H1 (cell line): ENCODE measurements around the gene MAPRE3. TPM values are rescaled to one million over a fixed set of nuclear protein-coding genes. Genes with fewer than 3 reads are reported as not detected.

Source experiments
- CTCF ChIA-PET: fragments of 300-600 bp; sonication (Branson Sonifier 250); formaldehyde crosslinking; loops from one replicate; lab custom pipeline; 2021; ENCODE audit not compliant: partially characterized antibody; lab: Charles Lee
- POLR2A ChIA-PET: fragments of 300-600 bp; sonication (Branson Sonifier 250); formaldehyde crosslinking; loops from one replicate; lab custom pipeline; 2021; ENCODE audit warnings: inconsistent platforms; ENCODE audit not compliant: partially characterized antibody; lab: Charles Lee
- DNase-seq, 2 experiments: peaks; one replicate each; pipeline versions ENCODE4 v3.0.0 to v3.0.0-alpha.2; 2010 to 2022; ENCODE audit warnings: low spot score in 2 of 2, low read depth in 1 of 2, mixed read lengths in 1 of 2
- FAIRE-seq: peaks from 2 replicates; lab custom pipeline; 2011; peaks lifted over from hg19 to GRCh38; lab: Jason Lieb, UNC
- H2AFZ ChIP-seq: 2 replicates; pipeline ENCODE4 v1.8.1; 2012; ENCODE audit warnings: low read length, inconsistent platforms
- H2AK5ac ChIP-seq: 2 replicates; pipeline ENCODE4 v1.6.1; 2013; ENCODE audit warnings: low read depth, low read length
- H2BK120ac ChIP-seq: replicated peaks from 2 replicates; pipeline ENCODE3; 2013; ENCODE audit warnings: low read depth, low read length, inconsistent platforms
- H2BK12ac ChIP-seq: 2 replicates; pipeline ENCODE4 v1.6.1; 2013; ENCODE audit warnings: low read depth, low read length
- H2BK15ac ChIP-seq: 2 replicates; pipeline ENCODE4 v1.6.1; 2013; ENCODE audit warnings: low read length
- H2BK20ac ChIP-seq: 2 replicates; pipeline ENCODE4 v1.6.1; 2013; ENCODE audit warnings: low read length
- H2BK5ac ChIP-seq: 2 replicates; pipeline ENCODE4 v1.6.1; 2013; ENCODE audit warnings: low read depth, low read length
- H3K14ac ChIP-seq: 2 replicates; pipeline ENCODE4 v1.6.1; 2013; ENCODE audit warnings: inconsistent platforms; ENCODE audit not compliant: insufficient read length
- H3K18ac ChIP-seq: 2 replicates; pipeline ENCODE4 v1.6.1; 2013; ENCODE audit warnings: low read length; ENCODE audit errors: extremely low read depth
- H3K23ac ChIP-seq: 2 replicates; pipeline ENCODE4 v1.6.1; 2013; ENCODE audit warnings: inconsistent platforms; ENCODE audit not compliant: insufficient read length
- H3K23me2 ChIP-seq: 2 replicates; pipeline ENCODE4 v1.6.1; 2013; ENCODE audit warnings: low read depth, low read length
- H3K27ac ChIP-seq: 2 replicates; pipeline ENCODE4 v1.6.1; 2011; ENCODE audit warnings: low read depth, low read length, inconsistent platforms
- H3K27me3 ChIP-seq, 4 experiments: replicated peaks in 1 of 4; 1 replicate in 1 of 4; 2 replicates in 3 of 4; pipeline versions ENCODE4 v1.6.1 to v1.8.1; 2011 to 2013; ENCODE audit warnings: low read length in 3 of 4, mild to moderate bottlenecking in 3 of 4, inconsistent platforms in 2 of 4, mixed read lengths in 2 of 4, moderate library complexity in 1 of 4; ENCODE audit not compliant: control insufficient read depth in 3 of 4, insufficient read depth in 3 of 4; ENCODE audit errors: extremely low read depth in 1 of 4
- H3K36me3 ChIP-seq, 4 experiments: 2 replicates each; pipeline versions ENCODE4 v1.6.1 to v1.8.1; 2011 to 2013; ENCODE audit warnings: mild to moderate bottlenecking in 4 of 4, low read length in 3 of 4, moderate library complexity in 2 of 4, control low read depth in 1 of 4, inconsistent platforms in 1 of 4; ENCODE audit not compliant: insufficient read depth in 4 of 4, control insufficient read depth in 2 of 4
- H3K4ac ChIP-seq: replicated peaks from 2 replicates; pipeline ENCODE3; 2013; ENCODE audit warnings: low read length, low read depth, mixed read lengths, inconsistent platforms; ENCODE audit not compliant: insufficient read length
- H3K4me1 ChIP-seq, 4 experiments: replicated peaks in 1 of 4; 1 replicate in 1 of 4; 2 replicates in 3 of 4; pipeline versions ENCODE4 v1.6.1 to v1.8.1; 2011 to 2013; ENCODE audit warnings: low read length in 3 of 4, inconsistent platforms in 2 of 4, mixed read lengths in 1 of 4; ENCODE audit not compliant: insufficient read depth in 4 of 4, control insufficient read depth in 3 of 4
- H3K4me2 ChIP-seq, 2 experiments: 2 replicates each; pipeline versions ENCODE4 v1.6.1 to v1.8.1; 2011 to 2013; ENCODE audit warnings: low read depth in 2 of 2, low read length in 2 of 2, control low read depth in 1 of 2, inconsistent platforms in 1 of 2, mild to moderate bottlenecking in 1 of 2; ENCODE audit not compliant: insufficient read depth in 1 of 2
- H3K4me3 ChIP-seq, 4 experiments: fragments of 200-600, 300-600 bp in 1 of 4; sonication (generic), shearing (Covaris generic), sonication (Bioruptor Twin) in 1 of 4; 2 replicates each; pipeline versions ENCODE4 v1.5.1 to v1.8.1; 2011 to 2016; ENCODE audit warnings: low read length in 4 of 4, low read depth in 3 of 4, control low read depth in 2 of 4, inconsistent platforms in 2 of 4, mild to moderate bottlenecking in 2 of 4, mixed read lengths in 1 of 4, moderate library complexity in 1 of 4; ENCODE audit not compliant: insufficient read depth in 2 of 4; ENCODE audit errors: extremely low read depth in 1 of 4
- H3K56ac ChIP-seq: replicated peaks from 2 replicates; pipeline ENCODE3; 2013; ENCODE audit warnings: low read depth, mild to moderate bottlenecking, mixed read lengths, low read length, inconsistent platforms; ENCODE audit not compliant: insufficient read length
- H3K79me1 ChIP-seq: 2 replicates; pipeline ENCODE4 v1.6.1; 2013; ENCODE audit warnings: low read depth, low read length, control low read depth
- H3K79me2 ChIP-seq, 2 experiments: 2 replicates each; pipeline versions ENCODE4 v1.6.1 to v1.8.1; 2012 to 2013; ENCODE audit warnings: low read length in 2 of 2, mild to moderate bottlenecking in 2 of 2, inconsistent platforms in 1 of 2; ENCODE audit not compliant: insufficient read depth in 2 of 2, control insufficient read depth in 1 of 2
- H3K9ac ChIP-seq, 4 experiments: replicated peaks in 1 of 4; 1 replicate in 1 of 4; 2 replicates in 3 of 4; pipeline versions ENCODE4 v1.6.1 to v1.8.1; 2011 to 2013; ENCODE audit warnings: low read depth in 3 of 4, low read length in 3 of 4, control low read depth in 2 of 4, mild to moderate bottlenecking in 2 of 4, moderate library complexity in 2 of 4, inconsistent platforms in 1 of 4; ENCODE audit errors: extremely low read depth in 1 of 4
- H3K9me3 ChIP-seq, 2 experiments: 2 replicates each; pipeline versions ENCODE4 v1.6.1 to v1.8.1; 2012 to 2013; ENCODE audit warnings: mild to moderate bottlenecking in 2 of 2, moderate library complexity in 2 of 2, control low read depth in 1 of 2, inconsistent platforms in 1 of 2, low read depth in 1 of 2, low read length in 1 of 2, mixed read lengths in 1 of 2; ENCODE audit not compliant: insufficient read depth in 2 of 2
- H4K20me1 ChIP-seq, 2 experiments: replicated peaks in 1 of 2; 2 replicates each; pipeline versions ENCODE3 to v1.8.1; 2011 to 2013; ENCODE audit warnings: inconsistent platforms in 2 of 2, low read length in 2 of 2, mild to moderate bottlenecking in 1 of 2; ENCODE audit not compliant: insufficient read depth in 2 of 2, control insufficient read depth in 1 of 2
- H4K5ac ChIP-seq: 2 replicates; pipeline ENCODE4 v1.6.1; 2013; ENCODE audit warnings: low read length, low read depth, mixed read lengths, inconsistent platforms; ENCODE audit not compliant: insufficient read length
- H4K8ac ChIP-seq: 2 replicates; pipeline ENCODE4 v1.8.0; 2013; ENCODE audit warnings: mild to moderate bottlenecking, moderate library complexity, low read length, inconsistent platforms; ENCODE audit not compliant: insufficient read depth; ENCODE audit errors: extremely low read depth
- H4K91ac ChIP-seq: replicated peaks from 2 replicates; pipeline ENCODE3; 2013; ENCODE audit warnings: low read length, mixed read lengths, inconsistent platforms; ENCODE audit not compliant: insufficient read length
- BACH1 ChIP-seq: IDR thresholded peaks from 2 replicates; pipeline ENCODE4 v1.6.1; 2012; ENCODE audit warnings: low read length, improper control_type of control experiment
- BRCA1 ChIP-seq: IDR thresholded peaks from 2 replicates; pipeline ENCODE4 v1.6.1; 2012; ENCODE audit warnings: low read depth, low read length, improper control_type of control experiment
- EGR1 ChIP-seq: IDR thresholded peaks from 2 replicates; pipeline ENCODE4 v1.6.1; 2011; ENCODE audit warnings: low read depth, low read length, borderline replicate concordance
- FOSL1 ChIP-seq: IDR thresholded peaks from 2 replicates; pipeline ENCODE4 v1.6.1; 2011; ENCODE audit warnings: mild to moderate bottlenecking, low read depth, low read length, moderate library complexity; ENCODE audit not compliant: insufficient read depth
- JUND ChIP-seq: IDR thresholded peaks from 2 replicates; pipeline ENCODE4 v1.6.1; 2011; ENCODE audit warnings: mild to moderate bottlenecking, improper control_type of control experiment, low read length
- PHF8 ChIP-seq: fragments of 200-600 bp; sonication (generic); conservative IDR thresholded peaks from 2 replicates; pipeline ENCODE4 v1.7.1; 2012; ENCODE audit warnings: low read depth, mild to moderate bottlenecking, inconsistent platforms, low read length, moderate library complexity
- RAD21 ChIP-seq, 2 experiments: IDR thresholded peaks in 1 of 2; conservative IDR thresholded peaks in 1 of 2; 2 replicates each; pipeline ENCODE4 v1.6.1; 2011; ENCODE audit warnings: low read depth in 2 of 2, low read length in 2 of 2, improper control_type of control experiment in 1 of 2, inconsistent platforms in 1 of 2, mild to moderate bottlenecking in 1 of 2, moderate library complexity in 1 of 2
- RXRA ChIP-seq: IDR thresholded peaks from 2 replicates; pipeline ENCODE4 v1.6.1; 2011; ENCODE audit warnings: low read depth, mild to moderate bottlenecking, low read length, moderate library complexity; ENCODE audit not compliant: insufficient read depth
- SAP30 ChIP-seq: fragments of 300-600 bp; sonication (generic); IDR thresholded peaks from 2 replicates; pipeline ENCODE4 v1.7.1; 2012; ENCODE audit warnings: low read length, moderate library complexity, mild to moderate bottlenecking, inconsistent platforms; ENCODE audit not compliant: insufficient read depth, insufficient replicate concordance
- SIRT6 ChIP-seq: IDR thresholded peaks from one replicate; pipeline ENCODE4 v1.7.1; 2012; ENCODE audit warnings: low read length, inconsistent platforms
- SP1 ChIP-seq: IDR thresholded peaks from 2 replicates; pipeline ENCODE4 v1.6.1; 2011; ENCODE audit warnings: low read depth, low read length
- TAF7 ChIP-seq: optimal IDR thresholded peaks from 2 replicates; pipeline ENCODE3; 2011; ENCODE audit warnings: low read depth, mild to moderate bottlenecking, inconsistent platforms, low read length, moderate library complexity, borderline replicate concordance
- WGBS, 2 experiments: shearing (Covaris generic) in 1 of 2; methylation state at CpG; one replicate each; pipeline versions ENCODE4 v1.1.6 to v1.1.7; 2013 to 2015; ENCODE audit warnings: low lambda C conversion rate in 2 of 2, mixed read lengths in 2 of 2, inconsistent platforms in 1 of 2, low coverage in 1 of 2, missing lambda C conversion rate in 1 of 2; ENCODE audit not compliant: insufficient replicate concordance in 2 of 2, insufficient coverage in 1 of 2, insufficient read length in 1 of 2; ENCODE audit errors: extremely low coverage in 1 of 2, missing lambda C conversion rate in 1 of 2; 5-methylcytosine and 5-hydroxymethylcytosine counted together
- polyA plus RNA-seq, 7 experiments: library from polyadenylated mRNA; depleted of rRNA in 3 of 7; stranded (reverse) in 5 of 7; unstranded in 2 of 7; fragments of >200 nt in 5 of 7; fragments of 200-250 nt in 2 of 7; gene quantifications; 1 replicate in 5 of 7; 2 replicates in 1 of 7; 4 replicates in 1 of 7; pipeline versions ENCODE4 v1.2.1 to v1.2.3, GENCODE V29; 2011 to 2013; ENCODE audit warnings: missing spikeins in 2 of 7, mixed read lengths in 2 of 7
- total RNA-seq: library from RNA; stranded (reverse); fragmentation: NEBNext Ultra II Directional; extraction: Animal tissue kit (Norgen Biotek cat#: 25700); gene quantifications from 2 replicates; pipeline ENCODE4 v1.2.1, GENCODE V29; 2021
- TF ChIP-seq, protein P1 (sequence below): IDR thresholded peaks from 2 replicates; pipeline ENCODE4 v1.6.1; 2012; ENCODE audit warnings: inconsistent platforms

Gene MAPRE3
- total and polyA plus RNA-seq, 2 of the 8 experiments (the other 6 are each of a cell fraction or from before 2014, with no cell fraction given): 4.9 to 6.6 TPM

DNA sequence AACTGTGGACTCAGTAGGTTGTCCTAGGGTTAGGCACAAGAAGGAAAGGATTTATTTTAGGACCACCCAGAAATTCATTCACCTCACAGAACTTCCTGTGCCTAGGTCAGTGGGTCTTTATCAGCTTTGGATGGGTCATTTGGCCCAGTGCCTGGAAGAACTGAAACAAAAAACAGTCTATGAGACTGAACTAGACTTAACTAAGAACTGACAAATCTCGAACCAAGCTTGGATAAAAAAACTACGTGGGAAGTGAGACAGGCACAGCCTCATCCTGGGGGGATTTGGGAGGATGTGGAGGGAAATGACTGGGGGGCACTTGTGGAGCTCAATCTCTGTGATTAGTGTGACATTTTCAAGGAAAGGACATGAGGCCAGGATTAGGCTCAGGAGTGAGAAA is 103.3 kb downstream of the MAPRE3 start:
- Histone ChIP-seq H3K79me2 (peaks cover 0 to 12% of the 10 kb centered on the region in 2 experiments; a peak in 3 of 4 replicates), H3K4me2 (no peak overlapping the region; a peak in 1 of 4 replicates), H3K14ac (no peak overlapping the region), H3K18ac (no peak overlapping the region), H2BK15ac (no peak overlapping the region), H2BK5ac (no peak overlapping the region), H3K27ac (no peak overlapping the region), H2AFZ (no peak overlapping the region), H3K9ac (no peak overlapping the region), H3K4me3 (no peak overlapping the region), H2BK12ac (no peak overlapping the region), H3K4me1 (peaks cover 0 to 15% (median 6%) of the 10 kb centered on the region in 4 experiments; a peak in 6 of 7 replicates), H4K20me1 (peaks cover 0 to 3% of the 10 kb centered on the region in 2 experiments), H3K36me3 (peaks cover 6 to 12% (median 7%) of the 10 kb centered on the region in 4 experiments; a peak in 6 of 8 replicates), H4K8ac (no peak overlapping the region), H3K79me1 (peaks cover 9% of the 10 kb centered on the region; the same call in 1 of the 2 replicates), H3K56ac (no peak overlapping the region), H3K23ac (no peak overlapping the region), H2AK5ac (no peak overlapping the region), H4K91ac (no peak overlapping the region), H3K27me3 (0 out of 7 replicates have a peak, but pooled peaks cover 0 to 3% (median 0%) of the 10 kb centered on the region in 4 experiments), H4K5ac (no peak overlapping the region), H3K9me3 (no peaks in the 10 kb centered on the region), H2BK20ac (no peak overlapping the region), H3K4ac (no peak overlapping the region), H3K23me2 (peaks cover 14% of the 10 kb centered on the region; the same call in 1 of the 2 replicates), H2BK120ac (no peak overlapping the region)
- POLR2A ChIA-PET: interaction anchor here (0.6 to 18.5 kb wide), 3 partner anchors 9 to 35 kb away, joined by 5 to 441 read pairs (median 63); partner anchors contain the start of gene AGBL5
- WGBS, 2 experiments: 85% methylated on average over 2 of the region's 2 CpGs; no CpG with 5 or more reads in 1 of the 2 experiments
- FAIRE-seq (no peak), DNase-seq (no peak)
- CTCF ChIA-PET: interaction anchor here (0.6 to 2.4 kb wide), 12 partner anchors 9 to 813 kb away, joined by 3 to 9 read pairs (median 3); partner anchors contain the start of genes ABHD1 and KHK
- no peak for TF ChIP-seq RAD21 (IDR thresholded peaks at IDR 0.05 in 1 of 2, conservative IDR thresholded peaks at IDR 0.05 in 1 of 2; ENCODE audit: low read depth in 2 of 2, low read length in 2 of 2)
- no peak for TF ChIP-seq SP1
- TF ChIP-seq JUND: no peak
- no peak for TF ChIP-seq RXRA
- no peak for TF ChIP-seq PHF8
- no peak for TF ChIP-seq SIRT6
- no peak for TF ChIP-seq TAF7
- TF ChIP-seq, protein P1, sequence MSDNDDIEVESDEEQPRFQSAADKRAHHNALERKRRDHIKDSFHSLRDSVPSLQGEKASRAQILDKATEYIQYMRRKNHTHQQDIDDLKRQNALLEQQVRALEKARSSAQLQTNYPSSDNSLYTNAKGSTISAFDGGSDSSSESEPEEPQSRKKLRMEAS: no peak
- TF ChIP-seq BRCA1: no peak
- no peak for TF ChIP-seq FOSL1
- TF ChIP-seq EGR1: no peak
- no peak for TF ChIP-seq BACH1
- TF ChIP-seq SAP30: no peak
